Retina (tissue), 1 donor: ENCODE results near the gene CLEC18C.
"Not testable (repeated sequence)": the region's sequence is repeated elsewhere in the genome, so short reads cannot be mapped to it uniquely, and the experiment has no call there.

Source experiments
- DNase-seq: peaks from one replicate; pipeline ENCODE4 v3.0.0-alpha.2; 2016

Gene CLEC18C

GRCh38 chr16:70173212-70173837, at the start of gene CLEC18C:
Gene CLEC18C (plus strand): TSS chr16:70173787. CDS start chr16:70174279, 492 bp downstream.
- DNase-seq, result not testable (repeated sequence)

- not testable (repeated sequence) for DNase-seq
Measured at GRCh38 chr16:70123822-70124221, 49.8 kb upstream of the CLEC18C start.

- DNase-seq, result not testable (repeated sequence)
Measured at GRCh38 chr16:70126226-70126625, 47.4 kb upstream of the CLEC18C start.

- DNase-seq, result not testable (repeated sequence)
Measured at GRCh38 chr16:70127706-70128105, 45.9 kb upstream of the CLEC18C start.

GRCh38 chr16:70128844-70129243, 44.7 kb upstream of the CLEC18C start:
- not testable (repeated sequence) for DNase-seq

GRCh38 chr16:70135796-70136195, 37.8 kb upstream of the CLEC18C start:
- not testable (repeated sequence) for DNase-seq

GRCh38 chr16:70136595-70136994, 37.0 kb upstream of the CLEC18C start:
- DNase-seq, result not testable (repeated sequence)

- DNase-seq, result not testable (repeated sequence)
Measured at GRCh38 chr16:70142739-70143138, 30.8 kb upstream of the CLEC18C start.

- DNase-seq, result not testable (repeated sequence)
Measured at GRCh38 chr16:70143231-70143895, 30.2 kb upstream of the CLEC18C start.

GRCh38 chr16:70147853-70148252, 25.7 kb upstream of the CLEC18C start:
- DNase-seq, result not testable (repeated sequence)

- not testable (repeated sequence) for DNase-seq
Measured at GRCh38 chr16:70148453-70148852, 25.1 kb upstream of the CLEC18C start.

- not testable (repeated sequence) for DNase-seq
Measured at GRCh38 chr16:70149296-70149695, 24.3 kb upstream of the CLEC18C start.

- no peak for DNase-seq
Measured at GRCh38 chr16:70151391-70151790, 22.2 kb upstream of the CLEC18C start.

- no peak for DNase-seq
Measured at GRCh38 chr16:70151941-70152509, 21.6 kb upstream of the CLEC18C start.

GRCh38 chr16:70152578-70153302, 20.8 kb upstream of the CLEC18C start:
- DNase-seq, result no peak

GRCh38 chr16:70154736-70155135, 18.9 kb upstream of the CLEC18C start:
- not testable (repeated sequence) for DNase-seq

- no peak for DNase-seq
Measured at GRCh38 chr16:70156207-70156978, 17.2 kb upstream of the CLEC18C start.

- no peak for DNase-seq
Measured at GRCh38 chr16:70157105-70157476, 16.5 kb upstream of the CLEC18C start.

- no peak for DNase-seq
Measured at GRCh38 chr16:70157477-70158260, 15.9 kb upstream of the CLEC18C start.

- DNase-seq, result no peak
Measured at GRCh38 chr16:70158261-70158939, 15.2 kb upstream of the CLEC18C start.
